Astrocyte of the cerebellum (primary cell): ENCODE results near the gene SLMAP.

Source experiments
- DNase-seq: peaks from one replicate; pipeline ENCODE4 v3.0.0-alpha.2; 2011; ENCODE audit warnings: low read depth
- H3K4me3 ChIP-seq: 2 replicates; pipeline ENCODE4 v1.5.1; 2011; ENCODE audit warnings: mild to moderate bottlenecking, low read depth, low read length, moderate library complexity
- in situ Hi-C: cut with HindIII; loops from 2 replicates; pipeline ENCODE4 v1.10.0; 2017; ENCODE audit warnings: low sequenced_read_pairs
- TF ChIP-seq, protein P1 (sequence below): IDR thresholded peaks from 2 replicates; pipeline ENCODE4 v1.5.1; 2012; ENCODE audit warnings: low read length, low read depth, moderate library complexity, mild to moderate bottlenecking; ENCODE audit errors: missing control alignments

SLMAP gene

DNA sequence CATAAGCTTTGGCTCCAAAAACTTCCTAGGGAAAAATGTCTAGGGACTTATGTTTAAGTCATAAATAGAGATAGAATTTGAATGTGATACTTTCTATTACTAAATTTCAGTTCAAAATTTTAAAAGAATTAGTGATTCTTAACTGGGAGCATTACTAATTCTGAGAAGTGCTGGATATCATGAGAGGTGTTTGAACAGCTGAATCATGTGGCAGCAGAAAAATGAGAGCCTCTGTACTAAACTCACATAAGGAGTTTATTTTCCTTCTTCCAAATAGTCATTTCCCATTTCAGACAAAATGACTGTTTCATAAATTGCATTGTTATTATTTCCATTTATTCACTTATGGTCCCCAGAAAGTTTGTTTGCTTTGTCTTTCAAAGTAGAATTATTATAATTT is 62.7 kb downstream of the SLMAP start:
- in situ Hi-C loops, result no loop called here
- H3K4me3 ChIP-seq, result no peak overlapping the region
- TF ChIP-seq, protein P1, sequence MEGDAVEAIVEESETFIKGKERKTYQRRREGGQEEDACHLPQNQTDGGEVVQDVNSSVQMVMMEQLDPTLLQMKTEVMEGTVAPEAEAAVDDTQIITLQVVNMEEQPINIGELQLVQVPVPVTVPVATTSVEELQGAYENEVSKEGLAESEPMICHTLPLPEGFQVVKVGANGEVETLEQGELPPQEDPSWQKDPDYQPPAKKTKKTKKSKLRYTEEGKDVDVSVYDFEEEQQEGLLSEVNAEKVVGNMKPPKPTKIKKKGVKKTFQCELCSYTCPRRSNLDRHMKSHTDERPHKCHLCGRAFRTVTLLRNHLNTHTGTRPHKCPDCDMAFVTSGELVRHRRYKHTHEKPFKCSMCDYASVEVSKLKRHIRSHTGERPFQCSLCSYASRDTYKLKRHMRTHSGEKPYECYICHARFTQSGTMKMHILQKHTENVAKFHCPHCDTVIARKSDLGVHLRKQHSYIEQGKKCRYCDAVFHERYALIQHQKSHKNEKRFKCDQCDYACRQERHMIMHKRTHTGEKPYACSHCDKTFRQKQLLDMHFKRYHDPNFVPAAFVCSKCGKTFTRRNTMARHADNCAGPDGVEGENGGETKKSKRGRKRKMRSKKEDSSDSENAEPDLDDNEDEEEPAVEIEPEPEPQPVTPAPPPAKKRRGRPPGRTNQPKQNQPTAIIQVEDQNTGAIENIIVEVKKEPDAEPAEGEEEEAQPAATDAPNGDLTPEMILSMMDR, result no peak

DNA sequence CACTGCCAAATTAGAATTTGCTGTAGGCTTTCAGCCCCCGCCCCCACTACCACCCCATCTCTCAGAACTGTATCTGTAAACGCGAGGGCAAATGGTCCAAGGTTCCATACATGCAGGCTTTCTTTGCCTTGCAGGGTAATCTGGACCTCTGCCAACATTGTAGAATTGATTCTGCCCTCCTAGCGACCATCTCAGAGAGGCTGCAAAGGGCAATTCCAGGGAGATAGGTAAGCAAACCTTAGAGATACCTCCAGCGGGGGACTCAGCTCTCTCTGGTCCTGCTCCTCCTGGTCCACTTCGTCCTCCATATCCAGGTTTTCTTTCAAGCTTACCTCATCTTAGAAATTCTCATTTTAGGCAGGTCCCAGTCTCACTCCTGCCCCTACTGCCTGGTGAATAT is 64.4 kb downstream of the SLMAP start:
- TF ChIP-seq, protein P1, result no peak
- in situ Hi-C loops, result no loop called here
- H3K4me3 ChIP-seq, result no peak overlapping the region
- no peak for DNase-seq

More for the DNA sequence above, 62.7 kb downstream of the SLMAP start:
- DNase-seq, result no peak

DNA sequence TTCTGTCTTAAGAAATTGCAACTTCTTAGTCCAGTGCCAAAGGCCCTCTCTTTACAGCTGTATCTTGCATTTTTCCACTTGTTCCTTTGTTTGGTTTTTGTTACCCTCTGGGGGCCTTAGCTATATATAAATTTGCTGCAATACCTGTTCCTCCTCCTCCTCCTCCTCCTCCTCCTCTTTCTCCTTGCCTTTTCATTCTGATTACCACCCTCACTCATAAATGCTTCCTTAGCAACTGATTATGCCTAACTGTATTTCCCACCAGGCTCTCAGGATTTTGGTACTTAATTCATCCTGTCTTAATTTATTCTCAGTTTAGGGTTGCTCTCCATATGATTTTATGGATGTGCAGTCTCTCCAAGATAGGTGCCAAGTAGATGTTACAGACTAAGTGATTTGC is 65.7 kb downstream of the SLMAP start:
- in situ Hi-C loops, result no loop called here
- H3K4me3 ChIP-seq, result no peak overlapping the region
- no peak for DNase-seq
- TF ChIP-seq, protein P1, result no peak

DNA sequence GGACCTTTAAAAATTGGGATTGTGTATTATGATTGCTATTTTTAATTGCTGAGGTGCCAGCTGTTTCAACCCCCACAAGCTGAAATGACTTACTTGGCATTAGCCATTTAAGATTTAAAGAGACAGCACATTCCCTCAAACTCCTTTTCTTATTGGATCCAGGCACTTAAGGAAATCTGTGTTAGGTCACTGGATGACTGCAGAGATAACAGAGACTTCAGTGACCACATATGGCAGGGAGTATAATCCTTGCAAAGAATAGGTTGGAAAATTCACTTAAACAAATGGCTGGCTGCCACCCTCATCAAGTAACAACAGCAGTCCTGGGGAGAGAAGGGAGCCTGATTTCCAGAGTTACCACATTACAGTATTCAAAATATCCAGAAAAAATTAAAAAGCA is 66.6 kb downstream of the SLMAP start:
- in situ Hi-C loops, result no loop called here

DNA sequence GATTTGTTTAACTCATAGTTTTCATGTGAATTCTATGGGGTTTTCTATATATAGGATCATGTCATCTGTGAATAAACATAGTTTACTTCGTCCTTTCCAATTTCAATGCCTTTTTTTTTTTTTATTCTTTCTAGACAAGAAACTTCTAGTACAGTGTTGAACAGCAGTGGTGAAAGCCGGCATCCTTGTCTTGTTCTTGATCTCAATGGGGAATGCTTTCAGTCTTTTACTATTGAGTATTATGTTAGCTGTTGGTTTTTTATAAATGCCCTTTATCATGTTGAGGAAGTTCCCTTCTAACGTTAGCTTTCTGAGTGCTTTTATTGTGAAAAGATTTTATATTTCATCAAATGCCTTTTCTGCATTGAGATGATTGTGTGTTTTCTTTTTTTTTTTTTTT is 69.0 kb downstream of the SLMAP start:
- no peak for DNase-seq
- no peak overlapping the region for H3K4me3 ChIP-seq
- TF ChIP-seq, protein P1, result no peak
- in situ Hi-C loops, result loop anchor here (25.0 kb wide), 1 partner anchor 163 kb away; no protein-coding TSS in a partner anchor

More for the DNA sequence above, 66.6 kb downstream of the SLMAP start:
- no peak for DNase-seq
- H3K4me3 ChIP-seq, result no peak overlapping the region
- TF ChIP-seq, protein P1, result no peak

DNA sequence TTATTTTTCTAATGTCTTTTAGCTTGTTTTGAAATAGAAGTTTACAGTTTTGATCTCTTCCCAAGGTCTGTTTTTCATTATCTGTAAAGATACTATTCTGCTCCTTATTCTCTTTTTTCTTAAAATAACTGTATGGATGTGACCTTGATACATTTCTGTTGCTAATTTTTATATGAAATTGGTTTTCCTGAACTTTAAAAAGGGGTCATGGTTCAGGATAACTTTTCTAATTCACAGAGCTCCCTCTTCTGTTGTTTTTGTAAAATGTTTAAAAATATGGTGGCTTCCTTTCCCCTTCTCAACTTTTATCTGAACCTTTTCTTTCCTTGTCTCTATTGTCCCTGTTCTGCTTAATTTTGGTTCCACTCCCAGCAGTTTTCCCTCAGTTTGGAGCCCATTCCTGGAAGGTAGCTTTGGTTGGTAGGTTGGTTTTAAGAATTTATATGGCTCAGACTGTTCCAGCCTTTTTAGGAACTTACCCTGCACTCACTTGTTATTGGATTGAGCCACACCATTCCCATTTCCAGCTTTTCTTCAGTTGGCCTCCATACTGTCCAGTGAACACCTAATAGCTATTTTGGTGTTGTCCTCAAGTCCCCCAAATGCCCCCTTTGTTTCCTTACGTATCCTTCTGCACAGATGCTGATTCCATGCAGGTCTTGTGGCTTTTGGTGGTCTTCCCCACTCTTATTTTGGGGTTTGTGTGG is 70.3 kb downstream of the SLMAP start:
- in situ Hi-C loops, result loop anchor here (25.0 kb wide), 1 partner anchor 164 kb away; no protein-coding TSS in a partner anchor
- TF ChIP-seq, protein P1, result no peak
- H3K4me3 ChIP-seq, result no peak overlapping the region
- DNase-seq, result no peak
